ENCODE data around the gene RPN2. TPM values are rescaled to one million over a fixed set of nuclear protein-coding genes. Genes with fewer than 3 reads are reported as not detected.
A peak's percentile ranks its signal among the peaks of the same experiment; 100 is the strongest.

Gene RPN2
- polyA plus RNA-seq, 1 of the 3 experiments (the other 2 are of a cell fraction), result 420 TPM

GRCh38 chr20:37280403-37280802 is 101.3 kb downstream of the RPN2 start:
- POLR2A ChIA-PET, result interaction anchor here (1.9 kb wide), 1 partner anchor 9 kb away, joined by 9 read pairs; the partner anchor contains the start of gene MANBAL
- WGBS (ENCODE audit: low lambda C conversion rate), result 85% methylated on average over 8 of the region's 8 CpGs
- Histone ChIP-seq H3K4me2 (no peak overlapping the region), H3K79me2 (ENCODE audit: insufficient read depth) (no peaks in the 10 kb centered on the region), H4K20me1 (ENCODE audit: insufficient read depth) (no peaks in the 10 kb centered on the region), H3K36me3 (replicated peaks in 1 of 2; ENCODE audit: control insufficient read depth in 1 of 2, insufficient read depth in 2 of 2, low read length in 1 of 2) (no peaks in the 10 kb centered on the region), H3K9me3 (no peaks in the 10 kb centered on the region), H3K4me1 (ENCODE audit: control insufficient read depth in 1 of 2, insufficient read depth in 2 of 2, low read depth in 1 of 2, low read length in 1 of 2) (peaks cover 0 to 32% of the 10 kb centered on the region in 2 experiments; a peak in 1 of 4 replicates), H3K9ac (no peak overlapping the region), H3K27me3 (ENCODE audit: insufficient read depth) (no peaks in the 10 kb centered on the region), H3F3A (replicated peaks; ENCODE audit: insufficient read depth) (no peaks in the 10 kb centered on the region), H3K4me3 (ENCODE audit: low read depth in 2 of 2, low read length in 1 of 2) (no peak overlapping the region), H3K9me2 (no peaks in the 10 kb centered on the region), H3K27ac (ENCODE audit: low read depth in 2 of 2, low read length in 1 of 2) (no peak overlapping the region), H2AFZ (ENCODE audit: low read depth) (no peak overlapping the region)
- CTCF ChIA-PET, result interaction anchor here (1.0 to 1.2 kb wide), 3 partner anchors 13 to 105 kb away, joined by 3 to 4 read pairs (median 4); no protein-coding TSS in a partner anchor
- TF ChIP-seq MXI1 (IDR thresholded peaks at IDR 0.05; ENCODE audit: low read depth, low read length) (no peak), MEF2A (IDR thresholded peaks at IDR 0.05; ENCODE audit: borderline replicate concordance, low read depth) (no peak), SIN3A (IDR thresholded peaks at IDR 0.05; ENCODE audit: borderline replicate concordance, low read depth, low read length) (no peak), CTCF (IDR thresholded peaks at IDR 0.05) (no peak), JUND (IDR thresholded peaks at IDR 0.05) (no peak), TEAD4 (IDR thresholded peaks at IDR 0.05; ENCODE audit: borderline replicate concordance, insufficient read depth) (no peak)
- DNase-seq, result no peak

- Histone ChIP-seq H3K27ac (ENCODE audit: low read depth in 2 of 2, low read length in 1 of 2) (peak overlapping the region in 1 of 2 experiments; percentile 29; a peak in 1 of 4 replicates), H3K36me3 (replicated peaks in 1 of 2; ENCODE audit: control insufficient read depth in 1 of 2, insufficient read depth in 2 of 2, low read length in 1 of 2) (no peaks in the 10 kb centered on the region), H3K4me3 (ENCODE audit: low read depth in 2 of 2, low read length in 1 of 2) (no peak overlapping the region), H3K9me2 (no peaks in the 10 kb centered on the region), H3K9ac (no peak overlapping the region), H3F3A (replicated peaks; ENCODE audit: insufficient read depth) (no peaks in the 10 kb centered on the region), H3K4me1 (ENCODE audit: control insufficient read depth in 1 of 2, insufficient read depth in 2 of 2, low read depth in 1 of 2, low read length in 1 of 2) (peaks cover 0 to 25% of the 10 kb centered on the region in 2 experiments; a peak in 1 of 4 replicates), H3K9me3 (no peaks in the 10 kb centered on the region), H4K20me1 (ENCODE audit: insufficient read depth) (no peaks in the 10 kb centered on the region), H3K79me2 (ENCODE audit: insufficient read depth) (no peaks in the 10 kb centered on the region), H3K27me3 (ENCODE audit: insufficient read depth) (no peaks in the 10 kb centered on the region), H2AFZ (ENCODE audit: low read depth) (peak overlapping the region; percentile 69), H3K4me2 (no peak overlapping the region)
- ChIA-PET POLR2A (no interaction called here), CTCF (interaction anchor here (0.6 to 1.5 kb wide), 6 partner anchors 28 to 252 kb away, joined by 3 to 5 read pairs (median 4); no protein-coding TSS in a partner anchor)
- DNase-seq, result no peak
- 86% methylated on average over 6 of the region's 6 CpGs for WGBS (ENCODE audit: low lambda C conversion rate)
- TF ChIP-seq SMC3 (IDR thresholded peaks at IDR 0.05; ENCODE audit: low read depth, low read length), result peak; percentile 27; the same call in 1 of the 2 replicates
- TF ChIP-seq RAD21 (IDR thresholded peaks at IDR 0.05; ENCODE audit: low read length), result peak; percentile 55
- TF ChIP-seq NRF1 (IDR thresholded peaks at IDR 0.05; ENCODE audit: low read depth, low read length), result no peak
- peak; percentile 58 for TF ChIP-seq CTCF (IDR thresholded peaks at IDR 0.05)
These were observed 103.4 kb downstream of the RPN2 start for GRCh38 chr20:37282556-37282955.
